ENCODE results near the gene PINLYP. TPM values are rescaled to one million over a fixed set of nuclear protein-coding genes. Genes with fewer than 3 reads are reported as not detected.
A peak's percentile ranks its signal among the peaks of the same experiment; 100 is the strongest.

Gene PINLYP
- total RNA-seq, 4 donors from 2014 or later: 3.8 to 18.4 (median 8.6) TPM

GRCh38 chr19:43592800-43593350, 17.3 kb downstream of the PINLYP start:
- TF ChIP-seq CTCF (IDR thresholded peaks at IDR 0.05): no peak
- no peak for ATAC-seq (ENCODE audit: low FRiP score)
- no peak for DNase-seq (ENCODE audit: low spot score)

- no peak for TF ChIP-seq CTCF (IDR thresholded peaks at IDR 0.05)
- DNase-seq (ENCODE audit: low spot score) (no peak), ATAC-seq (ENCODE audit: low FRiP score) (no peak)
These were observed 18.6 kb downstream of the PINLYP start for GRCh38 chr19:43594081-43594697.

- ATAC-seq (ENCODE audit: low FRiP score): peak; percentile 24
- DNase-seq (ENCODE audit: low spot score): no peak
- TF ChIP-seq CTCF (IDR thresholded peaks at IDR 0.05): no peak
These were observed 19.4 kb downstream of the PINLYP start for GRCh38 chr19:43594710-43595604.

GRCh38 chr19:43595605-43595998, 20.0 kb downstream of the PINLYP start:
- peak; percentile 3 for ATAC-seq (ENCODE audit: low FRiP score)
- no peak for DNase-seq (ENCODE audit: low spot score)
- no peak for TF ChIP-seq CTCF (IDR thresholded peaks at IDR 0.05)

GRCh38 chr19:43595999-43596841, 20.6 kb downstream of the PINLYP start, which contains the start of the genes IRGQ and ZNF576:
IRGQ (minus strand) TSS chr19:43596134; CDS start chr19:43595338, 796 bp downstream.
ZNF576 (plus strand) TSS chr19:43596595; CDS start chr19:43597109, 514 bp downstream.
- ATAC-seq (ENCODE audit: low FRiP score): peak; percentile 94
- no peak for TF ChIP-seq CTCF (IDR thresholded peaks at IDR 0.05)

GRCh38 chr19:43596842-43597461, 21.4 kb downstream of the PINLYP start:
- ATAC-seq (ENCODE audit: low FRiP score): no peak
- no peak for DNase-seq (ENCODE audit: low spot score)
- no peak for TF ChIP-seq CTCF (IDR thresholded peaks at IDR 0.05)

More at GRCh38 chr19:43595999-43596841, 20.6 kb downstream of the PINLYP start, which contains the start of the genes IRGQ and ZNF576:
- DNase-seq (ENCODE audit: low spot score): peak; percentile 100

Measured in omental fat pad (tissue), 4 donors.